ENCODE measurements around the gene NRIP1.

GRCh38 chr21:15098181-15098580 lies 33.4 kb upstream of the NRIP1 start:
- TF ChIP-seq CTCF (IDR thresholded peaks at IDR 0.05) (no peak), USF1 (CRISPR knock-in tag; IDR thresholded peaks at IDR 0.05) (no peak)
